Activated T-cell treated with anti-CD3 and anti-CD28 coated beads, Interleukin-2, amount 50 U/mL, for 24 hours (primary cell): ENCODE data around the gene TSSC4.

Source experiments
- DNase-seq: peaks from one replicate; pipeline ENCODE4 v3.0.0-alpha.2; 2020
- H3K27ac Mint-ChIP-seq: 2 replicates; pipeline ENCODE4 v1.8.0; 2020; ENCODE audit warnings: mild to moderate bottlenecking, mixed read lengths
- H3K27me3 Mint-ChIP-seq: 2 replicates; pipeline ENCODE4 v1.8.0; 2020; ENCODE audit warnings: mixed read lengths
- H3K36me3 Mint-ChIP-seq: 2 replicates; pipeline ENCODE4 v1.8.0; 2020; ENCODE audit warnings: low read depth, mixed read lengths
- H3K4me1 Mint-ChIP-seq: 2 replicates; pipeline ENCODE4 v1.8.0; 2020; ENCODE audit warnings: low read depth, mixed read lengths
- H3K4me3 Mint-ChIP-seq: 2 replicates; pipeline ENCODE4 v1.8.0; 2020; ENCODE audit warnings: mild to moderate bottlenecking, moderate library complexity, mixed read lengths
- H3K9me3 Mint-ChIP-seq: 2 replicates; pipeline ENCODE4 v1.8.0; 2020; ENCODE audit warnings: mixed read lengths

TSSC4 gene

GRCh38 chr11:2396471-2396870, 4.1 kb upstream of the TSSC4 start:
- H3K4me1 Mint-ChIP-seq, result peaks cover 6% of the 10 kb centered on the region
- H3K4me3 Mint-ChIP-seq, result no peak overlapping the region
- H3K27ac Mint-ChIP-seq, result no peak overlapping the region
- no peaks in the 10 kb centered on the region for H3K9me3 Mint-ChIP-seq
- DNase-seq, result no peak
- peaks cover 53% of the 10 kb centered on the region for H3K36me3 Mint-ChIP-seq
- no peaks in the 10 kb centered on the region for H3K27me3 Mint-ChIP-seq

GRCh38 chr11:2397005-2397404, 3.5 kb upstream of the TSSC4 start:
- Mint-ChIP-seq H3K36me3 (peaks cover 53% of the 10 kb centered on the region), H3K9me3 (no peaks in the 10 kb centered on the region), H3K4me3 (no peak overlapping the region), H3K27ac (peak overlapping the region; percentile 17), H3K27me3 (no peaks in the 10 kb centered on the region), H3K4me1 (peaks cover 11% of the 10 kb centered on the region)
- no peak for DNase-seq

- H3K27ac Mint-ChIP-seq, result peak overlapping the region; percentile 90
- H3K27me3 Mint-ChIP-seq, result no peaks in the 10 kb centered on the region
- H3K9me3 Mint-ChIP-seq, result no peaks in the 10 kb centered on the region
- no peak for DNase-seq
- H3K36me3 Mint-ChIP-seq, result peaks cover 61% of the 10 kb centered on the region
- H3K4me3 Mint-ChIP-seq, result peak overlapping the region; percentile 91
- H3K4me1 Mint-ChIP-seq, result peaks cover 19% of the 10 kb centered on the region
Observed at GRCh38 chr11:2398664-2399355, 1.7 kb upstream of the TSSC4 start.

GRCh38 chr11:2399488-2400068, 972 bp upstream of the TSSC4 start:
- DNase-seq, result no peak
- Mint-ChIP-seq H3K4me1 (peaks cover 21% of the 10 kb centered on the region), H3K27me3 (no peaks in the 10 kb centered on the region), H3K36me3 (peaks cover 63% of the 10 kb centered on the region), H3K27ac (peak overlapping the region; percentile 90), H3K4me3 (peak overlapping the region; percentile 91), H3K9me3 (no peaks in the 10 kb centered on the region)

- no peaks in the 10 kb centered on the region for H3K9me3 Mint-ChIP-seq
- no peak for DNase-seq
- peak overlapping the region; percentile 90 for H3K27ac Mint-ChIP-seq
- H3K4me3 Mint-ChIP-seq, result peak overlapping the region; percentile 91
- H3K4me1 Mint-ChIP-seq, result peaks cover 22% of the 10 kb centered on the region
- no peaks in the 10 kb centered on the region for H3K27me3 Mint-ChIP-seq
- H3K36me3 Mint-ChIP-seq, result peaks cover 62% of the 10 kb centered on the region
Observed at GRCh38 chr11:2400762-2401435, 349 bp downstream of the TSSC4 start.

GRCh38 chr11:2401436-2401984, 960 bp downstream of the TSSC4 start:
- no peak for DNase-seq
- H3K27ac Mint-ChIP-seq, result peak overlapping the region; percentile 90
- no peaks in the 10 kb centered on the region for H3K9me3 Mint-ChIP-seq
- peaks cover 59% of the 10 kb centered on the region for H3K36me3 Mint-ChIP-seq
- H3K27me3 Mint-ChIP-seq, result no peaks in the 10 kb centered on the region
- peaks cover 22% of the 10 kb centered on the region for H3K4me1 Mint-ChIP-seq
- H3K4me3 Mint-ChIP-seq, result peak overlapping the region; percentile 91

- Mint-ChIP-seq H3K4me1 (peaks cover 22% of the 10 kb centered on the region), H3K36me3 (peaks cover 54% of the 10 kb centered on the region), H3K4me3 (peak overlapping the region; percentile 91), H3K27me3 (no peaks in the 10 kb centered on the region), H3K27ac (peak overlapping the region; percentile 90), H3K9me3 (no peaks in the 10 kb centered on the region)
- DNase-seq, result no peak
Observed at GRCh38 chr11:2402106-2402505, 1.6 kb downstream of the TSSC4 start.

GRCh38 chr11:2402890-2403645, 2.5 kb downstream of the TSSC4 start:
- H3K9me3 Mint-ChIP-seq, result no peaks in the 10 kb centered on the region
- H3K27me3 Mint-ChIP-seq, result no peaks in the 10 kb centered on the region
- no peak for DNase-seq
- H3K27ac Mint-ChIP-seq, result peak overlapping the region; percentile 90
- H3K4me3 Mint-ChIP-seq, result peak overlapping the region; percentile 91
- peaks cover 22% of the 10 kb centered on the region for H3K4me1 Mint-ChIP-seq
- peaks cover 45% of the 10 kb centered on the region for H3K36me3 Mint-ChIP-seq

- Mint-ChIP-seq H3K27ac (peak overlapping the region; percentile 33), H3K9me3 (no peaks in the 10 kb centered on the region), H3K4me3 (no peak overlapping the region), H3K27me3 (no peaks in the 10 kb centered on the region), H3K4me1 (peaks cover 18% of the 10 kb centered on the region), H3K36me3 (peaks cover 39% of the 10 kb centered on the region)
- DNase-seq, result no peak
Observed at GRCh38 chr11:2404735-2405196, 4.2 kb downstream of the TSSC4 start.

GRCh38 chr11:2406451-2406850, 5.9 kb downstream of the TSSC4 start:
- Mint-ChIP-seq H3K27ac (peak overlapping the region; percentile 67), H3K27me3 (no peaks in the 10 kb centered on the region), H3K4me1 (peaks cover 16% of the 10 kb centered on the region)

GRCh38 chr11:2406878-2407410, 6.4 kb downstream of the TSSC4 start:
- no peak overlapping the region for H3K4me3 Mint-ChIP-seq
- H3K4me1 Mint-ChIP-seq, result peaks cover 11% of the 10 kb centered on the region
- H3K27me3 Mint-ChIP-seq, result no peaks in the 10 kb centered on the region
- H3K36me3 Mint-ChIP-seq, result peaks cover 25% of the 10 kb centered on the region
- H3K9me3 Mint-ChIP-seq, result no peaks in the 10 kb centered on the region
- H3K27ac Mint-ChIP-seq, result peak overlapping the region; percentile 67
- DNase-seq, result no peak

More at GRCh38 chr11:2406451-2406850, 5.9 kb downstream of the TSSC4 start:
- no peak for DNase-seq
- Mint-ChIP-seq H3K36me3 (peaks cover 29% of the 10 kb centered on the region), H3K4me3 (no peak overlapping the region), H3K9me3 (no peaks in the 10 kb centered on the region)

- Mint-ChIP-seq H3K36me3 (peaks cover 10% of the 10 kb centered on the region), H3K27ac (no peak overlapping the region), H3K4me3 (no peak overlapping the region), H3K9me3 (no peaks in the 10 kb centered on the region), H3K4me1 (peaks cover 3% of the 10 kb centered on the region), H3K27me3 (no peaks in the 10 kb centered on the region)
- DNase-seq, result no peak
Observed at GRCh38 chr11:2408671-2409070, 8.1 kb downstream of the TSSC4 start.

- Mint-ChIP-seq H3K27ac (no peak overlapping the region), H3K36me3 (peaks cover 6% of the 10 kb centered on the region), H3K4me3 (no peak overlapping the region), H3K27me3 (no peaks in the 10 kb centered on the region), H3K9me3 (no peaks in the 10 kb centered on the region), H3K4me1 (peaks cover 3% of the 10 kb centered on the region)
- no peak for DNase-seq
Observed at GRCh38 chr11:2409126-2409525, 8.6 kb downstream of the TSSC4 start.
